ENCODE data around the gene FEM1B.
"Not testable (repeated sequence)": the region's sequence is repeated elsewhere in the genome, so short reads cannot be mapped to it uniquely, and the experiment has no call there.

DNA sequence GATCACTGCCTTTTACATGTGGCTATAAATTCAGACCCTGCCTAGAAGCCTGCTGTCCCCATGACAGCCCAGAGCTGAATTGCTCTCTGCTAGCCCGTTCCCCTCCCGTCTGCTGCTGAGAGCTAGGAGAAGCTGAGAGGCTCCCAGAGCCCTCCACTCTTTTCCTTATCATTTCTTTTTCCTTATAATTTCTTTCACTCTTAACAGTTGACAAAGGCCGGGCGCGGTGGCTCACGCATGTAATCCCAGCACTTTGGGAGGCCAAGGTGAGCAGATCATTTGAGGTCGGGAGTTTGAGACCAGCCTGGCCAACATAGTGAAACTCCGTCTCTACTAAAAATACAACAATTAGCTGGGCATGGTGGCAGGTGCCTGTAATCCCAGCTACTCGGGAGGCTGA lies 43.0 kb upstream of the FEM1B start:
- TF ChIP-seq, protein P1, sequence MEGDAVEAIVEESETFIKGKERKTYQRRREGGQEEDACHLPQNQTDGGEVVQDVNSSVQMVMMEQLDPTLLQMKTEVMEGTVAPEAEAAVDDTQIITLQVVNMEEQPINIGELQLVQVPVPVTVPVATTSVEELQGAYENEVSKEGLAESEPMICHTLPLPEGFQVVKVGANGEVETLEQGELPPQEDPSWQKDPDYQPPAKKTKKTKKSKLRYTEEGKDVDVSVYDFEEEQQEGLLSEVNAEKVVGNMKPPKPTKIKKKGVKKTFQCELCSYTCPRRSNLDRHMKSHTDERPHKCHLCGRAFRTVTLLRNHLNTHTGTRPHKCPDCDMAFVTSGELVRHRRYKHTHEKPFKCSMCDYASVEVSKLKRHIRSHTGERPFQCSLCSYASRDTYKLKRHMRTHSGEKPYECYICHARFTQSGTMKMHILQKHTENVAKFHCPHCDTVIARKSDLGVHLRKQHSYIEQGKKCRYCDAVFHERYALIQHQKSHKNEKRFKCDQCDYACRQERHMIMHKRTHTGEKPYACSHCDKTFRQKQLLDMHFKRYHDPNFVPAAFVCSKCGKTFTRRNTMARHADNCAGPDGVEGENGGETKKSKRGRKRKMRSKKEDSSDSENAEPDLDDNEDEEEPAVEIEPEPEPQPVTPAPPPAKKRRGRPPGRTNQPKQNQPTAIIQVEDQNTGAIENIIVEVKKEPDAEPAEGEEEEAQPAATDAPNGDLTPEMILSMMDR (IDR thresholded peaks at IDR 0.05; ENCODE audit: low read length) = not testable (repeated sequence)
- not testable (repeated sequence) for TF ChIP-seq EZH2 (optimal IDR thresholded peaks at IDR 0.05; ENCODE audit: low read depth, low read length); EZH2phosphoT487 (IDR thresholded peaks at IDR 0.05; ENCODE audit: low read length)

Measured in MM.1S (cell line).